ENCODE results near the gene SLC25A5. TPM values are rescaled to one million over a fixed set of nuclear protein-coding genes. Genes with fewer than 3 reads are reported as not detected.
"Not testable (repeated sequence)": the region's sequence is repeated elsewhere in the genome, so short reads cannot be mapped to it uniquely, and the experiment has no call there.

SLC25A5 gene
- total and polyA plus RNA-seq, 7 donors: 29.1 to 304 (median 66.3) TPM

DNA sequence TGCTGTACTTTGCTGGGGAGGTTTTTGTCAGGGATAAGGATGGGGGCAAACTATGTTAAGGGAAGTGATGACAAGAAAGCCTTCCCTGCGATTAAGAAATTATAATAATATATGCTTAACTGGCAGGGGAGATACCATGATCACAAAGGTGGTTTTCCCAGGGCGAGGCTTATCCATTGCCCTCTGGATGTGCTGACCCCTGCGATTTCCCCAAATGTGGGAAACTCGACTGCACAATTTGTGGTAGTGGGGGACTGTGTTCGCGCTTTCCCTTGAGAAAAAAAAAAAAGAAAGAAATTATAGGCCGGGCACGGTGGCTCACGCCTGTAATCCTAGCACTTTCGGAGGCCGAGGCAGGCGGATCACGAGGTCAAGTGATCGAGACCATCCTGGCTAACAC lies 44.6 kb upstream of the SLC25A5 start:
- H3K36me3 ChIP-seq (ENCODE audit: insufficient read depth in 1 of 2, low read depth in 1 of 2): no peaks in the 10 kb centered on the region

DNA sequence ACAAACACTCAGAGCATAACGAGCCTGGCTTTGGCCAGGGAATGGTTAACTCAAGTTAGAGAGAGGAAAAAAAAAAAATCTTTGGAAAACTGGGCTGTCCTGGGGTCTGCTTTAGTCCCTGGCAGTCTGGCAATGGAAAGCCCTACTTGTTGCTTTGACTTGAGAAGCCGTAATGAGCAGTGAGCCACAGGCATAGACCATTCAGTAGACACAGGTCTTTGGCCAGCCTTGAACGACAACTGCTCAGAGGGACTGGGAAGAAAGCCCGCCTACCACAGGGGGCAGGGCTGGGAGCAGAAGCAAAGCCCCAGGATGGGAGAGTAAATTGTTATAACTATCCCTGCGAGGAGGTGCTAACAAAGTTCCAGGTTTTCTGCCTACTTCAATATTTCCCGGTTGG lies 43.2 kb upstream of the SLC25A5 start:
- H3K27me3 ChIP-seq (ENCODE audit: insufficient read depth in 3 of 3, low read length in 2 of 3): no peaks in the 10 kb centered on the region
- no peak overlapping the region for H3K27ac ChIP-seq
- H3K9me3 ChIP-seq: no peaks in the 10 kb centered on the region
- 62 to 84% (median 68%) methylated on average over 6 of the region's 6 CpGs for WGBS, 3 donors
- H3K36me3 ChIP-seq (ENCODE audit: insufficient read depth in 1 of 2, low read depth in 1 of 2): no peaks in the 10 kb centered on the region
- H3K4me3 ChIP-seq: no peak overlapping the region
- no peaks in the 10 kb centered on the region for H3K4me1 ChIP-seq
- intact Hi-C loops (cut with DNase I): no loop called here
- no peak for ATAC-seq
- TF ChIP-seq, protein P1, sequence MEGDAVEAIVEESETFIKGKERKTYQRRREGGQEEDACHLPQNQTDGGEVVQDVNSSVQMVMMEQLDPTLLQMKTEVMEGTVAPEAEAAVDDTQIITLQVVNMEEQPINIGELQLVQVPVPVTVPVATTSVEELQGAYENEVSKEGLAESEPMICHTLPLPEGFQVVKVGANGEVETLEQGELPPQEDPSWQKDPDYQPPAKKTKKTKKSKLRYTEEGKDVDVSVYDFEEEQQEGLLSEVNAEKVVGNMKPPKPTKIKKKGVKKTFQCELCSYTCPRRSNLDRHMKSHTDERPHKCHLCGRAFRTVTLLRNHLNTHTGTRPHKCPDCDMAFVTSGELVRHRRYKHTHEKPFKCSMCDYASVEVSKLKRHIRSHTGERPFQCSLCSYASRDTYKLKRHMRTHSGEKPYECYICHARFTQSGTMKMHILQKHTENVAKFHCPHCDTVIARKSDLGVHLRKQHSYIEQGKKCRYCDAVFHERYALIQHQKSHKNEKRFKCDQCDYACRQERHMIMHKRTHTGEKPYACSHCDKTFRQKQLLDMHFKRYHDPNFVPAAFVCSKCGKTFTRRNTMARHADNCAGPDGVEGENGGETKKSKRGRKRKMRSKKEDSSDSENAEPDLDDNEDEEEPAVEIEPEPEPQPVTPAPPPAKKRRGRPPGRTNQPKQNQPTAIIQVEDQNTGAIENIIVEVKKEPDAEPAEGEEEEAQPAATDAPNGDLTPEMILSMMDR (IDR thresholded peaks at IDR 0.05): no peak
- DNase-seq: no peak

More for the DNA sequence above, 44.6 kb upstream of the SLC25A5 start:
- TF ChIP-seq, protein P1 (IDR thresholded peaks at IDR 0.05): no peak
- Histone ChIP-seq H3K4me1 (no peaks in the 10 kb centered on the region), H3K27ac (no peak overlapping the region), H3K4me3 (no peak overlapping the region), H3K9me3 (no peaks in the 10 kb centered on the region), H3K27me3 (ENCODE audit: insufficient read depth in 3 of 3, low read length in 2 of 3) (no peaks in the 10 kb centered on the region)
- intact Hi-C loops (cut with DNase I): no loop called here
- no peak for DNase-seq
- ATAC-seq: no peak
- 87 to 96% (median 96%) methylated on average over 7 to 14 of the region's 14 CpGs for WGBS, 3 donors

DNA sequence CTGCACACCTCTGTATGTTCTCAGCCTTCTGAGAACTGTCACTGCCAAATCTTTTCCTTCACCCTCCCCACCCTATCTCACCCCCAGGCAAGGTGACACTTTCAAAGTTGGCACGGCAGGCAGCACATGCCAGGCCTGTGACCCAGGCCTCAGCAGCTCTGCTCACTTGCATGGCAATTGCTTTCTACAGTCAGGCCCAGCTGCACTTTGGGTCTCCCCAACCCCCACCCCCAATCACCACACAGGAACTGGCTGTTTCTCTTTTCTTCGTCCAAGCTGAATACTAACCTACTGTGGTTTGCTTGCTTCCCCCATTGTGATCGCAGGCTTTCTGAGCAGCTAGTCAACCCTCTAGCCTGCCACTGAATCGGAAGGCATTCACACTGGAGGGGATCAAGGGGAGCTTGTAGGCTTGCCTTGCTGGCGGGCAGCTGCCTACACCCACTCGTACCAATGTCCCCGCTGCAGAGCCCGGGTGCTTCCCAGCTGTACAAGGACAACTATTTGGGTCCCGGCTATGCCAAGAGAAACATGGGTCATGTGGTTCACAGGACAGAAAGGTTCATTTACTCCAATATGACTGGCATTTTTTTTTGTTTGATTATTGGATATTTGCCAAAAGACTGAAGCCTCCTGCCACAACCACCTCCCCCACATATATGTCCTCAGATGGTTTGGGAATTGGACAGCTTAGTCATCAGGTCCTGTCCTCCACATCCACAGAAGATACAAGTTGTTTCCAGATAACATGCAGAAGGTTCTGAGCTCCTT lies 41.0 kb upstream of the SLC25A5 start:
- no peak for DNase-seq
- no peak overlapping the region for H3K27ac ChIP-seq
- intact Hi-C loops (cut with DNase I): no loop called here

DNA sequence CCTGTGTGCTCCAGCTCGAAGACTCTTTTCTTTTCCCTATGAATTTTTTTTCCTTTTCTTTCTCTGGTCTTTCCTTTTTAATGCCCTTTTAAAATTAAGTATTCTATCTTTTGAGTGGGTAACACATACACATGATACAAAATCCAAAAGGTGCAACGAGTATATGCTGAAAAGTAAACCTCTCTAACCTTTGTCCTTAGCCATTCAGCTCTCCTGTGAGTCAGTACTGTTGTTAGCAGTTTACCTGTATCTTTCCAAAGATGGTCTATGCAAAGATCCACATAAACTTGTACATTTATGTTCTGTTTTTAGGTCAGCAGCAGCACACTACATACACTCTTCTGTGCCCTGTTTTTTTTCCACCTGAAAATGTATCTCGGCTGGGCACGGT lies 40.5 kb upstream of the SLC25A5 start:
- no peaks in the 10 kb centered on the region for H3K36me3 ChIP-seq (ENCODE audit: insufficient read depth in 1 of 2, low read depth in 1 of 2)
- intact Hi-C loops (cut with DNase I): no loop called here
- no peak overlapping the region for H3K4me3 ChIP-seq
- no peaks in the 10 kb centered on the region for H3K4me1 ChIP-seq
- DNase-seq (no peak), ATAC-seq (no peak)
- 69 to 86% (median 76%) methylated on average over 4 of the region's 4 CpGs for WGBS, 3 donors
- TF ChIP-seq, protein P1 (IDR thresholded peaks at IDR 0.05): no peak
- no peaks in the 10 kb centered on the region for H3K9me3 ChIP-seq
- H3K27ac ChIP-seq: no peak overlapping the region
- H3K27me3 ChIP-seq (ENCODE audit: insufficient read depth in 3 of 3, low read length in 2 of 3): no peaks in the 10 kb centered on the region

More for the DNA sequence above, 41.0 kb upstream of the SLC25A5 start:
- Histone ChIP-seq H3K4me1 (no peaks in the 10 kb centered on the region), H3K9me3 (no peaks in the 10 kb centered on the region), H3K27me3 (ENCODE audit: insufficient read depth in 3 of 3, low read length in 2 of 3) (no peaks in the 10 kb centered on the region), H3K4me3 (no peak overlapping the region), H3K36me3 (ENCODE audit: insufficient read depth in 1 of 2, low read depth in 1 of 2) (no peaks in the 10 kb centered on the region)
- WGBS, 3 donors: 65 to 73% (median 68%) methylated on average over 9 of the region's 9 CpGs
- TF ChIP-seq, protein P1 (IDR thresholded peaks at IDR 0.05): no peak
- ATAC-seq: no peak

DNA sequence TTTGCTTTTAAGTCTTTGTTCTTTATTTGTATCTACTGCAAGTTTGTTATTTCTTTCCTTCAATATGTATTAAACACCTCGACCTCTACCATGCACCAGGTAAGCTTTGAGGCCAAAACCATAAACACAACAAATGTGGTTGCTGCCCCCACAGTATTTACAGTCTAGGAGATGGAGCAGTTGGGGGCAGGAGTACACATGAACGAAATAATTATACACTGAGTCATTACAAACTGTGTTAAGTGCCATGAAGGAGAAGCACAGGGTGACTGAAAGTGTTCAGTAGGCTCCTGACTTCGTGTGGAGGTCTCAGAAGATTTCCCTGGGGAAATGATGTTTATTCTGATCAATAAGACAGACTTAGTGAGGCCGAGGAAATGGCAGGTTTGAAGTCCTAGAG lies 38.8 kb upstream of the SLC25A5 start:
- TF ChIP-seq, protein P1 (IDR thresholded peaks at IDR 0.05): no peak
- ATAC-seq (no peak), DNase-seq (no peak)
- no peaks in the 10 kb centered on the region for H3K36me3 ChIP-seq (ENCODE audit: insufficient read depth in 1 of 2, low read depth in 1 of 2)
- H3K4me3 ChIP-seq: no peak overlapping the region
- no peaks in the 10 kb centered on the region for H3K27me3 ChIP-seq (ENCODE audit: insufficient read depth in 3 of 3, low read length in 2 of 3)
- 32 to 77% (median 67%) methylated on average over 3 of the region's 4 CpGs for WGBS, 3 donors
- no peak overlapping the region for H3K27ac ChIP-seq
- no peaks in the 10 kb centered on the region for H3K9me3 ChIP-seq
- no peaks in the 10 kb centered on the region for H3K4me1 ChIP-seq
- intact Hi-C loops (cut with DNase I): no loop called here

DNA sequence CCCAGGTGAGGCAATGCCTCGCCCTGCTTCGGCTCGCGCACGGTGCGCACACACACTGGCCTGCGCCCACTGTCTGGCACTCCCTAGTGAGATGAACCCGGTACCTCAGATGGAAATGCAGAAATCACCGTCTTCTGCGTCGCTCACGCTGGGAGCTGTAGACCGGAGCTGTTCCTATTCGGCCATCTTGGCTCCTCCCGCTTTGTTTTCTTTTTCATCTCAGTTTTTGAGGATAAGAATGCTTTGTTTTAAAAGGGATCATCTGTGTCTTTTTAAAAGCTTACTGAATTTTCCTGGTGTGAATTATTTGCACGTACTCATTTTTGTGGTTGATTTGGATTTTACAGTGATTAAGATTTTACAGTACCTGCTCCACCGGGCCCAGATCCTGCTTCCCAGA lies 26.9 kb upstream of the SLC25A5 start:
- H3K4me3 ChIP-seq; ATAC-seq; H3K27ac ChIP-seq; H3K27me3 ChIP-seq (ENCODE audit: insufficient read depth in 3 of 3, low read length in 2 of 3); DNase-seq; intact Hi-C loops (cut with DNase I); H3K4me1 ChIP-seq; H3K36me3 ChIP-seq (ENCODE audit: insufficient read depth in 1 of 2, low read depth in 1 of 2); H3K9me3 ChIP-seq: not testable (repeated sequence)
- 69 to 97% (median 93%) methylated on average over 5 to 9 of the region's 17 CpGs for WGBS, 3 donors

All from psoas muscle (tissue), 8 donors.